Measurements from ENCODE around the gene ZMYM5.

The ZMYM5 gene

DNA sequence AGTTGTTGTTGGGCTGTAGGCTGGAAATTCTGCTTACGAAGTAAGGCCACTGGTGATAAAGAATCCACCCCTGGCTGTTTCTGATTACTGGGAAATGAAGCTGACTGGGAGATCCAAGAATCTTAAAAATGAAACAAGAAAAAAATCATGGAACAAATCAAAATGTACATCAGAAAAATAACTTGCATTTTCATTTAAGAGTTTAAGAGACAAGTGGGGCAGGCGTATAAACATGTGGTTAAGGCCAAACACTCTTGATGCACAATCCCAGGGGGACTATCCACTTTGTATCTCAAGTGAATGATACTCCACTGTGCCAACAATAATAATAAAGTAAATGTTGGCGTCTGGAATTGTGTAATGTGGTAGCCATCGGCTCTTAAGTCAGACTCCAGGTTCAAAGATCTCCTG is 24.6 kb downstream of the ZMYM5 start:
- H3K27me3 ChIP-seq (ENCODE audit: insufficient read depth, low read length) = no peaks in the 10 kb centered on the region
- H4K8ac ChIP-seq (ENCODE audit: low read depth, low read length) = no peak overlapping the region
- no peak overlapping the region for H3K4ac ChIP-seq (ENCODE audit: low read depth, low read length)
- H3K36me3 ChIP-seq (ENCODE audit: control insufficient read depth in 1 of 2, insufficient read depth in 2 of 2, low read length in 2 of 2) = peaks cover 15% of the 10 kb centered on the region in 2 experiments
- no peaks in the 10 kb centered on the region for H3K4me1 ChIP-seq (ENCODE audit: control insufficient read depth in 1 of 2, insufficient read depth in 2 of 2, low read length in 2 of 2)
- H3K79me1 ChIP-seq (ENCODE audit: low read length) = no peaks in the 10 kb centered on the region
- no peak overlapping the region for H2BK12ac ChIP-seq (ENCODE audit: low read length)
- no peak overlapping the region for H4K91ac ChIP-seq (ENCODE audit: low read depth, low read length)
- H3K4me2 ChIP-seq (ENCODE audit: low read length) = no peak overlapping the region
- no peak overlapping the region for H2AK5ac ChIP-seq (ENCODE audit: low read length)
- no peak overlapping the region for H3K18ac ChIP-seq (ENCODE audit: low read length)
- H2BK120ac ChIP-seq (ENCODE audit: insufficient read depth, low read length, poor library complexity) = no peak overlapping the region
- no peaks in the 10 kb centered on the region for H3K9me3 ChIP-seq (ENCODE audit: insufficient read depth, low read depth, low read length)
- H3K23ac ChIP-seq (ENCODE audit: low read length) = no peak overlapping the region
- no peak for DNase-seq
- WGBS (ENCODE audit: extremely low coverage, insufficient coverage, insufficient read length) = no CpG with 5 or more reads among the region's 4 CpGs
- H3K79me2 ChIP-seq (ENCODE audit: control insufficient read depth, insufficient read depth, low read length, poor library complexity) = no peaks in the 10 kb centered on the region
- no peak overlapping the region for H3K4me3 ChIP-seq (ENCODE audit: low read depth, low read length)
- no peak overlapping the region for H3K27ac ChIP-seq (ENCODE audit: low read depth, low read length)
- no peak overlapping the region for H3K9ac ChIP-seq (ENCODE audit: low read length)
- H2AFZ ChIP-seq (ENCODE audit: insufficient read depth, low read length, poor library complexity) = no peak overlapping the region
- no peak overlapping the region for H4K12ac ChIP-seq (ENCODE audit: low read depth, low read length)
- no peak overlapping the region for H2BK5ac ChIP-seq (ENCODE audit: low read depth, low read length, poor library complexity)
- H3K14ac ChIP-seq (ENCODE audit: low read length) = no peak overlapping the region

DNA sequence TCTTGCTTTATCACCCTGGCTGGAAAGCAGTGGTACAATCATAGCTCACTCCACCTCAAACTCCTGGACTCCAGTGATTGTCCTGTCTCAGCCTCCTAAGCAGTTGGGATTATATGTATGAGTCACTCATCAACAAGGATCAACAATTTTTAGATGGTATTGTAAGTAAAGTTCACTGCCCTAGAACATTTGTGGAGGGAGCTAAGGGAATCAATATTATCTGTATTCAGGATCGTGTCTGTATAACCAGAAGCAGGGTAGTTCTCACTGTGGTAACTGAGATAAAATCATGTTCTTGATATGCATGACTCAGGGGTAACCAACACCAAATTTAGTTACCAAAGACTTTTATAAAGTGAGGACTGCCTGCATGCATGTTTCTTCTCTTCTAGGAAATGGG is 27.0 kb downstream of the ZMYM5 start:
- no peak overlapping the region for H4K12ac ChIP-seq (ENCODE audit: low read depth, low read length)
- no peak overlapping the region for H4K8ac ChIP-seq (ENCODE audit: low read depth, low read length)
- H3K18ac ChIP-seq (ENCODE audit: low read length) = no peak overlapping the region
- no peak overlapping the region for H2BK5ac ChIP-seq (ENCODE audit: low read depth, low read length, poor library complexity)
- DNase-seq = no peak
- H3K27me3 ChIP-seq (ENCODE audit: insufficient read depth, low read length) = no peaks in the 10 kb centered on the region
- H3K4me2 ChIP-seq (ENCODE audit: low read length) = no peak overlapping the region
- H3K36me3 ChIP-seq (ENCODE audit: control insufficient read depth in 1 of 2, insufficient read depth in 2 of 2, low read length in 2 of 2) = peaks cover 22 to 23% of the 10 kb centered on the region in 2 experiments
- no peak overlapping the region for H2BK120ac ChIP-seq (ENCODE audit: insufficient read depth, low read length, poor library complexity)
- no CpG with 5 or more reads among the region's 1 CpG for WGBS (ENCODE audit: extremely low coverage, insufficient coverage, insufficient read length)
- H3K4me1 ChIP-seq (ENCODE audit: control insufficient read depth in 1 of 2, insufficient read depth in 2 of 2, low read length in 2 of 2) = no peaks in the 10 kb centered on the region
- no peak overlapping the region for H2AFZ ChIP-seq (ENCODE audit: insufficient read depth, low read length, poor library complexity)
- H3K9me3 ChIP-seq (ENCODE audit: insufficient read depth, low read depth, low read length) = no peaks in the 10 kb centered on the region
- no peak overlapping the region for H3K9ac ChIP-seq (ENCODE audit: low read length)
- H3K79me2 ChIP-seq (ENCODE audit: control insufficient read depth, insufficient read depth, low read length, poor library complexity) = no peaks in the 10 kb centered on the region
- H3K79me1 ChIP-seq (ENCODE audit: low read length) = no peaks in the 10 kb centered on the region
- no peak overlapping the region for H3K14ac ChIP-seq (ENCODE audit: low read length)
- no peak overlapping the region for H3K4ac ChIP-seq (ENCODE audit: low read depth, low read length)
- H3K4me3 ChIP-seq (ENCODE audit: low read depth, low read length) = no peak overlapping the region
- H3K23ac ChIP-seq (ENCODE audit: low read length) = no peak overlapping the region
- no peak overlapping the region for H4K91ac ChIP-seq (ENCODE audit: low read depth, low read length)
- H2AK5ac ChIP-seq (ENCODE audit: low read length) = no peak overlapping the region
- H3K27ac ChIP-seq (ENCODE audit: low read depth, low read length) = no peak overlapping the region
- H2BK12ac ChIP-seq (ENCODE audit: low read length) = no peak overlapping the region

DNA sequence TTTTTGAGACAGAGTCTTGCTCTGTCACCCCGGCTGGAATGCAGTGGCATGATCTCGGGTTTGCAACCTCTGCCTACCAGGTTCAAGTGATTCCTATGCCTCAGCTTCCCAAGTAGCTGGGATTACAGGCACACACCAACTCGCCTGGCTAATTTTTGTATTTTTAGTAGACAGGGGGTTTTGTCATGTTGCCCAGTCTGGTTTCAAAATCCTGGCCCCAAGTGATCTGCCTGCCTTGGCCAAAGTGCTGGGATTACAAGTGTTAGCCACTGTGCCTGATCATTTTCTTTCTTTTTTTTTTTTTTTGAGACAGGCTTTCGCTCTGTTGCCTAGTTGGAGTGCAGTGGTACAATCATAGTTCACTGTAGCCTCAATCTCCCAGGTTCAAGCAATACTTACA is 28.7 kb downstream of the ZMYM5 start:
- H4K8ac ChIP-seq (ENCODE audit: low read depth, low read length) = no peak overlapping the region
- peaks cover 26 to 27% of the 10 kb centered on the region in 2 experiments for H3K36me3 ChIP-seq (ENCODE audit: control insufficient read depth in 1 of 2, insufficient read depth in 2 of 2, low read length in 2 of 2)
- no peak overlapping the region for H3K4ac ChIP-seq (ENCODE audit: low read depth, low read length)
- no peak overlapping the region for H3K14ac ChIP-seq (ENCODE audit: low read length)
- H2AK5ac ChIP-seq (ENCODE audit: low read length) = no peak overlapping the region
- H2BK5ac ChIP-seq (ENCODE audit: low read depth, low read length, poor library complexity) = no peak overlapping the region
- no peaks in the 10 kb centered on the region for H3K79me2 ChIP-seq (ENCODE audit: control insufficient read depth, insufficient read depth, low read length, poor library complexity)
- H3K27me3 ChIP-seq (ENCODE audit: insufficient read depth, low read length) = no peaks in the 10 kb centered on the region
- H3K18ac ChIP-seq (ENCODE audit: low read length) = no peak overlapping the region
- H3K27ac ChIP-seq (ENCODE audit: low read depth, low read length) = no peak overlapping the region
- H4K12ac ChIP-seq (ENCODE audit: low read depth, low read length) = no peak overlapping the region
- no peak overlapping the region for H3K9ac ChIP-seq (ENCODE audit: low read length)
- H2BK12ac ChIP-seq (ENCODE audit: low read length) = no peak overlapping the region
- H3K4me1 ChIP-seq (ENCODE audit: control insufficient read depth in 1 of 2, insufficient read depth in 2 of 2, low read length in 2 of 2) = no peaks in the 10 kb centered on the region
- H4K91ac ChIP-seq (ENCODE audit: low read depth, low read length) = no peak overlapping the region
- no peak overlapping the region for H3K4me3 ChIP-seq (ENCODE audit: low read depth, low read length)
- no peak overlapping the region for H3K4me2 ChIP-seq (ENCODE audit: low read length)
- no CpG with 5 or more reads among the region's 4 CpGs for WGBS (ENCODE audit: extremely low coverage, insufficient coverage, insufficient read length)
- H3K23ac ChIP-seq (ENCODE audit: low read length) = no peak overlapping the region
- no peak for DNase-seq
- H2BK120ac ChIP-seq (ENCODE audit: insufficient read depth, low read length, poor library complexity) = no peak overlapping the region
- H2AFZ ChIP-seq (ENCODE audit: insufficient read depth, low read length, poor library complexity) = no peak overlapping the region
- no peaks in the 10 kb centered on the region for H3K79me1 ChIP-seq (ENCODE audit: low read length)
- no peaks in the 10 kb centered on the region for H3K9me3 ChIP-seq (ENCODE audit: insufficient read depth, low read depth, low read length)

DNA sequence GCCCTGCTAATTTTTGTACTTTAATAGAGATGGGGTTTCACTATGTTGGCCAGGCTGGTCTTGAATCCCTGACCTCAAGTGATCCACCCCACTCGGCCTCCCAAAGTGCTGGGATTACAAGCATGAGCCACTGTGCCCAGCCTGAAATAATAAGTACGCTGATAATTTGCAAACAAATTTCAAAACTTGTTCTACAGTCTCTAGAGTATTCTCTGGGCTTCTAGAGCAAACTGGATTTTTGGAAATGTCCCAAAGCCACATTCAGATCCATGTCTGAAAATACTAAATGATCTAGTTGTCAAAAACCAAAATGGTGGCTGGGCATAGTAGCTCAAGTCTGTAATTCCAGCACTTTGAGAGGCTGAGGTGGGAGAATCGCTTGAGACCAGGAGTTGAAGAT is 40.8 kb downstream of the ZMYM5 start:
- Histone ChIP-seq H3K79me1 (ENCODE audit: low read length) (no peaks in the 10 kb centered on the region), H3K79me2 (ENCODE audit: control insufficient read depth, insufficient read depth, low read length, poor library complexity) (no peaks in the 10 kb centered on the region), H2AK5ac (ENCODE audit: low read length) (no peak overlapping the region), H3K4ac (ENCODE audit: low read depth, low read length) (no peak overlapping the region), H2AFZ (ENCODE audit: insufficient read depth, low read length, poor library complexity) (no peak overlapping the region), H2BK12ac (ENCODE audit: low read length) (no peak overlapping the region), H4K8ac (ENCODE audit: low read depth, low read length) (no peak overlapping the region), H3K9ac (ENCODE audit: low read length) (no peak overlapping the region), H2BK120ac (ENCODE audit: insufficient read depth, low read length, poor library complexity) (no peak overlapping the region), H3K27me3 (ENCODE audit: insufficient read depth, low read length) (no peaks in the 10 kb centered on the region), H4K91ac (ENCODE audit: low read depth, low read length) (no peak overlapping the region), H3K18ac (ENCODE audit: low read length) (no peak overlapping the region), H3K4me2 (ENCODE audit: low read length) (no peak overlapping the region), H3K36me3 (ENCODE audit: control insufficient read depth in 1 of 2, insufficient read depth in 2 of 2, low read length in 2 of 2) (peaks cover 10 to 19% of the 10 kb centered on the region in 2 experiments), H3K4me3 (ENCODE audit: low read depth, low read length) (no peak overlapping the region), H3K23ac (ENCODE audit: low read length) (no peak overlapping the region), H3K27ac (ENCODE audit: low read depth, low read length) (no peak overlapping the region), H2BK5ac (ENCODE audit: low read depth, low read length, poor library complexity) (no peak overlapping the region), H4K12ac (ENCODE audit: low read depth, low read length) (no peak overlapping the region), H3K4me1 (ENCODE audit: control insufficient read depth in 1 of 2, insufficient read depth in 2 of 2, low read length in 2 of 2) (no peaks in the 10 kb centered on the region), H3K14ac (ENCODE audit: low read length) (no peak overlapping the region), H3K9me3 (ENCODE audit: insufficient read depth, low read depth, low read length) (no peaks in the 10 kb centered on the region)
- no peak for DNase-seq
- no CpG with 5 or more reads among the region's 3 CpGs for WGBS (ENCODE audit: extremely low coverage, insufficient coverage, insufficient read length)
